NCI-H146 treated with DMSO at 0.1 percent for 48 hours (cell line): ENCODE results near the gene SH2D3A.
"Not testable (repeated sequence)": the region's sequence is repeated elsewhere in the genome, so short reads cannot be mapped to it uniquely, and the experiment has no call there.

Experiments used
- DNase-seq: peaks from one replicate; lab custom pipeline; 2025; ENCODE audit not compliant: unreplicated experiment; lab: John Stamatoyannopoulos, UW

The SH2D3A gene

DNA sequence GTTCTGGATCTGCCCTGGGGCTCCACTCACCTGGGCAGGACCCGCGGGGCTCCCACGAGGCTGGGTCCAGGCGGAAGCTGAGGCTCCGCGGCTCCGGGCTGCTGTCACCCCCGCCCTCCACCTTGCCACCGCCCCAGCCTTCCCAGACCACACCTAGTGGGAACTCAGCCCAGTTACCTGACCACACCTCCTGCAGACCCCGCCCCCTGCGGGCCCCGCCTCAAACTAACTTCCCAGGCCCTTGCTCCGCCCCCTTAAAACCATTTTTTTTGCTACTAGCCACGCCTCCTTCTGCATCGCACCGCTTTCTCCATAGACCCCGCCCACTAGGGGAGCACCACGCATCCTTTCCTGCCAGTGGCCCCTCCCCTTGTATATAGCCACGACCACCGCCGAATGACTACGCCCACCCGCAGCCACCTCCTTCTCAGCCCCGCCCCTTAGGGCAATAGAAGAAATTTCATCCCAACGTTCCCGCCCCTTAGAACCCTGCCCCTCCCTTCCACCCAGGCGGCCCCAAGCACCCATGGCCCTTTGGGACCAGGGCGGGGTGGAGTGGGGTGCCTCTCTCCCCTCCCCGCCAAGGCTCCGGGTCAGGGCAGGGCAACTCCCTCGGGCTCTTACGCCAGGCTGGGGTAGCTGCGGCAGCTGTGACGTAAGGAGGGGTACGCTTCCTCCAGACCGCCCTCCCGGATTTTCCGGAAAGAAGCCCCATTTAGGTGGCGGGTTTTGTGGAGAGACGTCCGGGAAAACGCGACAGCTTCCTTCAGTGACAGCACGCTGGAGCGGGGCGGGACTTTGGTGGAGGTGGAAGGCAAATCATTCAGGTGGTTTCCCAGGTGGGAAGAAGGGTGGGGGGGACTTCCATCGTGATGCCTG lies at the start of gene SH2D3A:
Gene SH2D3A (minus strand): TSS at position 79 of the 879 bp plus-strand sequence. CDS start 3,687 bp downstream, outside the sequence.
- DNase-seq = peak; percentile 76

DNA sequence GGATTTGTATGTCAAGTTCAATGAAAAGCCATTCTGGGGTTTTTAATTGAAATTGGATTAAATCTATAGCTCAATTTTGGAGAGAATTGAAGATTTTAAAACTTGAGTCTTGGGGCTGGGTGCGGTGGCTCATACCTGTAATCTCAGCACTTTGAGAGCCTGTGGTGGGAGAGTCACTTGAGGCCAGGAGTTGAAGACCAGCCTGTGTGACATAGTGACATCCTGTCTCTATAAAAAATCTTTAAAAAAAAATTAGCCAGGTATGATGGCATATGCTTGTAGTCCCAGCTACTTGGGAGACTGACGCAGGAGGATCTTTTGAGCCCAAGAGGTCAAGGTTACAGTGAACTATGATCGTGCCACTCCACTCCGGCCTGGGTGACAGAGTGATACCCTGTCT lies 46.4 kb upstream of the SH2D3A start:
- no peak for DNase-seq

DNA sequence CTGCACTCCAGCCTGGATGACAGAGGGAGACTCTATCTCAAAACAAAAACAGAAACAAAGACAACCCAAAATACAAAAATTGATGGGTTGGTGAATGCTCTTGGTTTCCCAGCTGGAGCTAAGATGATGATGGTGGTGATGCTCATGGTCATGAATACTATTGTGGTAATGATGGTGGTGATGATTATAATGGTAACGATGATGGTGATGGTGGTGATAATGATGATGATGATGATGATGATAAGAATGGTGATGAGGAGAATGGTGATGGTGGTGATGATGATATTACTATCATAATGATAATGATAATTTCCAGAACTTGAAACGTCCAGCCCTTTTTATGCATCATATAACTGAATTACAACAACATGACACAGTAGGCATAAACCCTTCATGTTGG lies 45.4 kb upstream of the SH2D3A start:
- DNase-seq = no peak

DNA sequence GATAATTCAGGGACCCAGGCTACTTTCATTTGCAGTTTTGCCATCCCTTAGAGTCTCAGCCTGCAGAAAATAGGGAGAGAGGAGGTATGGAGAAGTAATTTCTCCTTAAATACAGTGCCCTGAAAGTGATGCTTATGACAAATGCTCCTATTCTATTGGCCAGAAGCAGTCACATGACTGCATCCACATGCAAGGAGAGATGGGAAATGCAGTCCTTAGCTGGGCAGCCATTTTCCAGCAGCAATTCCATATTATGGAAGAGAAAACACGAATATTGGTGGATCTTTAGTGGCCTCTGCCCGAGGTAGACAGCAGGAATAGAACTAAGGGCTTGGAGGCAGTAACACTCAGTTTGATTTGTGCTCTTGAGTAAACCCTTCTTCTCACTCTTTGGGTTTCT lies 44.7 kb upstream of the SH2D3A start:
- DNase-seq = no peak

DNA sequence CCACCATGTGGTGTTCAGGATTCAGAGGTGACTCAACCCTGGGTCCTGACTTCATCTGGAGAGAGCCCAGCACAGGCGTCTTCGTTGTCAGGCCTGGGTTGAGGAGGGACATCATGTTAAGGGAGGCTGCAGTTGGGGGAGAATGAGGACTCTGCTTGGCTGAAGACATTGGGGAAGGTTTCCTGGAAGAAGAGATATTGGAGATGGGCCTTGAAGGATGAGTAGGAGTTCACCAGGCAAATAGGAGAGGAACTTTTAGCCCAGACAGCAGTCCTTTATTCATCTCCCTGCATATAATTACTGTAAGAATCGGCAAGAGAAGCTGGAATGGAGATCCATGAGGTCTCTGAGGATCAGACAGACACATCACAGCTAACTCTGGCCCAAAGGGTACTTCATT lies 44.1 kb upstream of the SH2D3A start:
- DNase-seq = no peak

DNA sequence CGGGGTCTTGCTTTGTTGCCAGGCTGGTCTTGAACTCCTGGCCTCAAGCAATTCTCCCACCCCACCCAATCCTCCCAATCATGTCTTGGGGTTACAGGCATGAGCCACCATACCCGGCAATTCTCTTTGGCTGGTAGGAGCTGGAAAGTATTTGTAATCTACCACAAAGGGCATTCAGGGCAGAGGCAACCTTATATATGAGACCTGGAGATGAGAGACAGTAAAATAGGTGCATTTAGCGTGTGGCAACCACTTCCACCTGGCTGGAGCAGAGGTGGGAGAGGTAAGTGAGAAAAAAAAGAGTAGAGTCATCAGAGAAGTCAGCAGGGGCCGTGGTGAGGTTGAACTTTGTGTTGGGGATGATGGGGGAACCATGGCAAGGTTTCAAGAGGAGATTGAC lies 42.0 kb upstream of the SH2D3A start:
- DNase-seq = no peak

DNA sequence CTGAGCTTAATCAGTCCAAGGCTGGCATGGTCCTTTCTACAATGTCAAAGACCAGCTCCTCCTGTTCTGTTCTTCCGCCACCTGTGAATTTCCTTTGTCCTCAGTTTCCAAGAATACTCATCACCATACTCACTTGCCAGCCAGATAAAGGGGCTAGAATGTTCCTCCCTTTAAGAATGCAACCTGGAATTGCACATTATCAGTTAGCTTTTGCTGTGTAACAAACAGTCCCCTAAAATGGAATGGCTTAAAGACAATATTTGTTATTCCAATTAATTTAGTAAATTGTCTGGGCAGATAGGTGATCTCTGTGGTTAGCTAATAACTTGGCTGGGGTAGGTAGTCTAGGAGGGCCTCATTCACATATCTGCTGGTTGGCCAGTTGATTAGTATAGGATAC lies 41.3 kb upstream of the SH2D3A start:
- no peak for DNase-seq

DNA sequence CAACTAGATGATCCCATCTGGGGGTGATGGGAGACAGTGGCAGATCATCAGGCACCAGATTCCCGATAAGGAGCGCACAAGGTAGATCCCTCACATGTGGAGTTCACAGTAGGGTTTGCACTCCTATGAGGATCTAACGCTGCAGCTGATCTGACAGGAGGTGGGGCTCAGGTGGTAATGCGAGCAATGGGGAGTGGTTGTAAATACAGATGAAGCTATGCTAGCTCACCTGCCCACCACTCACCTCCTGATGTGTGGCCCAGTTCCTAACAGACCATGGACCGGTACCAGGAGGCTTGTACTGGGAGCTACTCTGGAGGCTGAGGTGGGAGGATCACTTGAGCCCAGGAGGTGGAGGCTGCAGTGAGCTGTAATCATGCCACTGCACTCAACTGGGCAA lies 40.1 kb upstream of the SH2D3A start:
- DNase-seq = no peak

DNA sequence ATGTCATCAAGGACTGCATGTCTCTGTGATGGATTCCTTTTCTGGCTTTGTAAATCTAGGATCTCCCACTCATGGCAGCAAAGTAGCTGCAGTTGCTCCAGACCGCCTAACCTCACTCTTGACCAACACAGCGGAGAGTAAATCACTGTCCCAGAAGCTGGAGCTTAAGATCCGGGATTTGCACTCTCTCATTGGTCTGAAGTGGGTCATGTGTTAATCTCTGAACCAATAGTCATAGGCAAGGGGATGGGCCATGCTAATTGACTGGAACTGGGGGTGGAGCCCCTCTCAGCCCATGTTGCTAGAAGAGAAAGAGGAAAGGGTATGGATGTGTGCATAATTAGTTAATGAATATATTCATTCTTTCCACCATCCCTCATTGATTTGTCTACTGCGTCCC lies 39.3 kb upstream of the SH2D3A start:
- DNase-seq = no peak

DNA sequence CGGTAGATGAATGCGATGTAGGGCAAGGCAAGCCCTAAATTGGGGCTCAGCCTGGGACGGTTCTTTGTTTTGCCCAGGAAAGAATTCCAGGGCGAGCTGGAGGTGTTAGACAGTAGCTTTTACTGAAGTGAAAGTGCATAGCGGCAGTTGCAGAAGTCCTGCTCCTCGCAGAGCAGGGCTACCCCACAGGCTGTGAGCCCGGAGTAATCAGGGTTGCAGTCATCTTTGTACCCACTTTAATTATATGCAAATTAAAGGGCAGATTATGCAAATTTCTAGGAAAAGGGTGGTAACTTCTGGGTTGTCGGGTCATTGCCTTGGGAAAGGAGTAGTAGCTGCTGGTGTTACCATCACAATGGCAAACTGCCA lies 35.8 kb upstream of the SH2D3A start:
- no peak for DNase-seq

DNA sequence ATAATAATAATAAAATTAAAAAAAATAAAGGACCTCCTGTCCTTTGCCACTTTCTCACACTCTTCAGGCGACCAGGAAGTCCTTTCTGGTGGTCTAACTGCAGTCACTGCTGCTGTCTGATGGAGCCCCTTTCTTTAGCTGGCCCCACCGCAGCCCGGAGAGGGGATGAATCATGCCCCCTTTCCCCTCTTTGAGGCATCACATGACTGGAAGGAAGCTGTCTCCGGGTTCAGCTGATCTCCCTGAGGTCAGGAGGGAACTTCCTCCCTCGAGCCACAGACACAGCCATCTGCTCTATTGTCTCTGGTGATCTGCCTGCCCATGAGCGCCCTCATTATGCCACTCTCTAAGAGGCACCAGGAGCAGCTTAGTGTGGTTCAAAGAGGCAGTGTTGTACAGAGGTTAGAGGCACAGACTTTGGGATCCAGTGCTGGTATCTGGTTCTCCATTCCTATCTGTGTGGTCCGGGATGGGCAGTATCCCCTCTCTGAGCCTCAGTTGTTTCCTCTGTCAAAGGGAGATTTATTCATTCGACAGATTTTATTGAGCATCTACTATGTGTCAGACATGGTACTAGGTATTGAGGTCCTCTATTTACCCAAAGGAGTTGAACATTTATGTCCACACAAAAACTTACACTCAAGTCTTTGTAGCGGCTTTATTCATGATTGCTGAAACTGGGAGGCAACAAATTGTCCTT lies 35.3 kb upstream of the SH2D3A start:
- no peak for DNase-seq

DNA sequence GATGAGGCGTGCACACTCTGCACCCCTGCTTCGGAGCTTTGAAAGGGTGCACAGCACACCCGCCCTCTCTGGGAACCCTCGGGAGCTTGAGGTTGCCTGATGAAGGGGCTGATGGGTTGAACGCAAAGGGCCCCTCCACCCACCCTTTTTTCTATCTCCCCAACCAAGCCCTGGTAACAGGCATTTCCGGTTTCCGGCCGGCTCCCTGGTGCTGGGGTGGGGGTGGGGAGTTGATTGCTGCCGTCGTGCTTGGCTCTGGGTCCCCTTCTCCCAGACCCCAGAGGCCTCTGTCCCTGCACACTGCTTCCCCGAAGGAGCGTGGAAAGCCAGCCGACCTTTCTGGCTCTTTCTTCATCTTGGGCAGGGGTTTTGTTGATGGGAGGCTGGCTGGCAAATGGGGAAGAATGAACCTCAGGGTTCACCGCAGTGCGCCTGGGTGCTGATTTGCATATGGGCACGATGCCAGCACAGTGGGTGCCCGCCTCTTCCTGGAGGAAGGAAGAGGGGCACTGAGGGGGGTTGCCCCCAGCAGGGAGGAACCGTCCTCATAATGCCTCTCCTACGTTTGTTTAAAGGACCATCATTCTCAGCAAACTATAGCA lies 34.4 kb upstream of the SH2D3A start:
- DNase-seq = no peak

DNA sequence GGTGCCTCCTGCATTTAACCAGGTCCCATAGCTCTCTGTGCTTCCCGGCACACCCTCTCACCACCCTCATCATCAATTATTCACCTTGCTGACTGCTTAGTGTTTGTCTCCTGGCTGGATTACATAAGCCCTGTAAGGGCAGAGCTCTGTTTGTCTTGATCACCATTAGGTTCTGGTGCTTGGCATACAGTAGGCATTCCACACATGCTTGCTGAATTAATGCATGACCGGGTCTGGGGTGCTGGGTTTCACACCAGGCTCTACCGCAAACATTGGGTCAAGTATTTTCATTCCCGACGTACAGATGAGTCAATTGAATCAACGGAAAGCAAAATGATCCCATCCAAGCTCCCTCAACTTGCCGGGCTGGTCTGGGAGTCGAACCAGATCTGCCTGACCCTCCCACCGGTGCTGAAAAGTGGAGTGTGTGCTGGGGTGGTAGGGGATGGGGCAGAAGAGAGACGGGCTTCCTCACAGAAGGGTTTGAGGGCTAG lies 33.8 kb upstream of the SH2D3A start:
- no peak for DNase-seq

DNA sequence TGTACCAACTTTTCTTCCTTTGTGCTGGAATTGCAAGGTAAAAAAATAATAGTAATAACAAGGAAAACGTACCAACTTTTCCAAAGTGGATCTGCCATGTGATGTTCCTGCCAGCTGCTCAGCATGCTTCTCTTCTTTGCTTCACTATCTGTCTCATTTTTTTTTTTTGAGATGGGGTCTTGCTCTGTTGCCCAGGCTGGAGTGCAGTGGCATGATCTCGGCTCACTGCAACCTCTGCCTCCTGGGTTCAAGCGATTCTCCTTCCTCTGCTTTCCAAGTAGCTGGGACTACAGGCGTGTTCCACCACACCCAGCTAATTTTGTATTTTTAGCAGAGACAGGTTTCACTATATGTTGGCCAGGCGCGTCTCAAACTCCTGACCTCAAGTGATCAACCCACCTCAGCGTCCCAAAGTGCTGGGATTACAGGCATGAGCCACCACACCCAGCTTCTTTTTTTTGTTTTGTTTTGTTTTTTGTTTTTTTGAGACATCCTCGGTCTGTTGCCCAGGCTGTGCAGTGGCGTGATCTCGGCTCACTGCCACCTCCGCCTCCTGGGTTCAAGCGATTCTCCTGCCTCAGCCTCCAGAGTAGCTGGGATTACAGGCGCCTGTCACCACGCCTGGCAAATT lies 33.0 kb upstream of the SH2D3A start:
- DNase-seq = not testable (repeated sequence)

DNA sequence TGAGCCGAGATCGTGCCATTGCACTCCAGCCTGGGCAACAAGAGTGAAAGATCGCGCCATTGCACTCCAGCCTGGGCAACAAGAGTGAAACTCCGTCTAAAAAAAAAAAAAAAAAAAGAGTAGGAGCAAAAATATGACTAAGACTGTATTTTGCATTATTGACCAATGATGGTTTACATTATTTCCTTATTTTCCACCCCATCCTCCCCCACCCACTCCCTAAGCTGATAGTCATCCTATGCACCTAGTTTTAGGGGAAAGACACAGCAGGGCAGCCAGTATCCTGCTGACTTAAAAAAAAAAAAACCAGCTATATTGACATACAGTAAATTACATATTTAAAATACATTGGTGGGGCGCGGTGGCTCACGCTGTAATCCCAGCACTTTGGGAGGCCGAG lies 30.4 kb upstream of the SH2D3A start:
- DNase-seq = no peak

DNA sequence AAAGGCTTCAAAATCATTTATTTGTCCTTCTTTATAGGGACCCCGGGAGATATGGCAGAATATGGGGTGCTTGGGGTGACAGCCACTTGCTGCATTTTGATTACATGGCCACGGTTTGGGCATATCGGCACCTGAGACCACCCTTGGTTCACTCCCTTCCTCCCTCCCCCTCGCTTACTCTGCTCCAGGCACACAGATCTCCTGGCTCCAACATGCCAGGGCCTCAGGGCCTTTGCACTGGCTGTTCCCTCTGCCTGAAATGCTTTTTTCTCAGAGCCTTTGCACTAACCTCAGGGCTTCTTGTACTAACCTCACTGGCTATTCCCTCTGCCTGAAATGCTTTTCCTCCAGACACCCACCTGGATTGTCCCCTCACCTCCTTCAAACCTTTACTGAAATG lies 29.0 kb upstream of the SH2D3A start:
- no peak for DNase-seq

DNA sequence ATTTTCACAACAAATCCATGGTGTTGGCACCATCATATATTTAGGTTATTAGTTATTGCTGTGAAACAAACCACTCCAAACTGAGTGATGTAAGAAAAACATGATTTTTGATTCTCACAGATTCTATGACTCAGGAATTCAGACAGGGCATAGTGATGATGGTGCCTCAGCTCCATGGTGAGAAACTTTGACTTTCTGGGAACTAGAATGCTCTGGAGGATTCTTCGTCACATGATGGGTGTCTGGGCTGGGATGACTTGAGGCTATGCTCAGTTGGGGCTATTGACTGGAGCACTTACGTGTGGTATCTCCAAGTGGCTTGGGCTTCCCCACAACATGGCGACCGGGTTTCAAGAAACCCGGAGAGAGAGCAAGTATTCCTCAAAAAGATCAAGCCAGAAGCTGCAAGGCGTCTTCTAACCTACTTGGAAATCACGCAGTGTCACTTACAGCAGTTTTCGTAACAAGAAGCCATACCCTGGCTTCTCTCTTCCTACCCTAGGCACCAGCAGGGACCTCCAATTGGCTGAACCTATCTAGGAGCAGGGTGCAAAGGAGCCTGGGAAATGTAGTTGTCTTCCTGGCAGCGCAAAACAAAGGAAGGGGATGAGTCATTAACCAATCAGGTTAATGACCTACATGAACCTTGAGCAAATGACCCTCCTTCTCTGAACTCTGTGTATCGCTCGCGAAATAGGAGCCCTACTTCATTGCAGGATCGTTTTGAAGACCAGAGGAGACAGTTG lies 27.6 kb upstream of the SH2D3A start:
- DNase-seq = no peak

DNA sequence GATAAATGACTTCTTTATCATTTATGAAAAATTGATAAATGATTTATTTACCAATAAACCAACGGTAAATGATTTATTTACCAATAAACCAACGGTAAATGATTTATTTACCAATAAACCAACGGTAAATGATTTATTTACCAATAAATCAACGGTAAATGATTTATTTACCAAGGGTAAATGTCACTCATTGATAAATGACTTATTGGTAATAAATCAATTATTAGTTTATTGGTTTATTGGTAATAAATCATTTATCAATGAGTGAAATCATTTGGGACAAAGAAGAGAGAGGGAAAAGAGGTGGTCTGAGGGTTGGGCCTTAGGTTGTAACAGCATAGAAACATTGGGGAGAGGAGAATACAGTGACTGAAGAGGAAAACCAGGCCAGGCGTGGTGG lies 26.7 kb upstream of the SH2D3A start:
- DNase-seq = no peak

DNA sequence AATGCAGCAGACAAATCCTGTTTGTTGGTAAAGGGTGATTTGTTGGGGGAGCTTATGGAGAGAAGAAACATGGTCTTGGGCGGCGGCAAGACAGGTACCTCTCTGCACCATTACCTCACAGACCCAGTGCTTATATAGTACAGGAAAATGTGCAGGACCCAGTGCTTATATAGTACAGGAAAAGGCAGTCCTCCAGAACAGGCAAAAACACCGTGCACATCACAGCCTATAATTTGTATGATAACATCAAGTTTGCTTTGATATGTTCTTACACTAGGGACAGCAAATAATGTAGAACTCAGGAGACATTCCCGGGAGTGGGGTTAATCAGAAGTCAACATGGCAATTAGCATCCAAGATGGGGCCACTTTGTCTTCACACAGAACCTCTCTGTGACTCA lies 26.2 kb upstream of the SH2D3A start:
- no peak for DNase-seq

DNA sequence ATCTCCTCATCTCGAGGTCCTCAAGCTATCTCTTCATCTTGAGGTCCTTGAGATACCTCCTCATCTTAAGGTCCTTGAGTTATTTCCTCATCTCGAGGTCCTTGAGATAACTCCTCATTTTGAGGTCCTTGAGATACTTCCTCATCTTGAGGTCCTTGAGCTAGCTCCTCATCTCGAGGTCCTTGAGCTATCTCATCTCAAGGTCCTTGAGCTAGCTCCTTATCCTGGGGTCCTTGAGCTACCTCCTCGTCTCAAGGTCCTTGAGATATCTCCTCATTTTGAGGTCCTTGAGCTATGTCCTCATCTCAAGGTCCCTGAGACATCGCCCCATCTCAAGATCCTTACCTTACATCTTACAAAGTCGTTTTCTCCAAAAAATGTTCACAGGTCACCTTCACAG lies 24.0 kb upstream of the SH2D3A start:
- no peak for DNase-seq
